Skeletal muscle tissue (tissue), 4 donors: ENCODE measurements around the gene LFNG. TPM values are rescaled to one million over a fixed set of nuclear protein-coding genes. Genes with fewer than 3 reads are reported as not detected.

ENCODE experiments used
- H3K27ac ChIP-seq: one replicate; pipeline ENCODE4 v1.7.0; 2013; ENCODE audit warnings: mild to moderate bottlenecking, low read depth, low read length, inconsistent platforms
- H3K27me3 ChIP-seq, 3 donors: one replicate each; pipeline ENCODE4 v1.7.0; 2013; ENCODE audit warnings: low read length in 3 of 3; ENCODE audit not compliant: control insufficient read depth in 3 of 3, insufficient read depth in 3 of 3
- H3K36me3 ChIP-seq, 3 donors: one replicate each; pipeline ENCODE4 v1.7.0; 2013; ENCODE audit warnings: low read length in 3 of 3; ENCODE audit not compliant: control insufficient read depth in 3 of 3, insufficient read depth in 3 of 3
- H3K4me1 ChIP-seq, 3 donors: one replicate each; pipeline ENCODE4 v1.7.0; 2013; ENCODE audit warnings: low read length in 3 of 3, mild to moderate bottlenecking in 3 of 3; ENCODE audit not compliant: control insufficient read depth in 3 of 3, insufficient read depth in 3 of 3
- H3K4me3 ChIP-seq, 3 donors: one replicate each; pipeline ENCODE4 v1.7.0; 2013; ENCODE audit warnings: low read length in 3 of 3
- H3K9ac ChIP-seq, 3 donors: one replicate each; pipeline ENCODE4 v1.7.0; 2013; ENCODE audit warnings: low read length in 3 of 3, mild to moderate bottlenecking in 3 of 3, moderate library complexity in 2 of 3, low read depth in 1 of 3
- H3K9me3 ChIP-seq, 3 donors: one replicate each; pipeline ENCODE4 v1.7.0; 2013; ENCODE audit warnings: low read length in 3 of 3; ENCODE audit not compliant: control insufficient read depth in 3 of 3
- total RNA-seq: library from RNA; depleted of rRNA; stranded (reverse); fragments of >200 nt; gene quantifications from one replicate; pipeline ENCODE4 v1.2.3, GENCODE V29; 2014
- donor health status: Osteomylitis.

Gene LFNG
- total RNA-seq, 1 donor from 2014 or later, result 23.0 TPM

DNA sequence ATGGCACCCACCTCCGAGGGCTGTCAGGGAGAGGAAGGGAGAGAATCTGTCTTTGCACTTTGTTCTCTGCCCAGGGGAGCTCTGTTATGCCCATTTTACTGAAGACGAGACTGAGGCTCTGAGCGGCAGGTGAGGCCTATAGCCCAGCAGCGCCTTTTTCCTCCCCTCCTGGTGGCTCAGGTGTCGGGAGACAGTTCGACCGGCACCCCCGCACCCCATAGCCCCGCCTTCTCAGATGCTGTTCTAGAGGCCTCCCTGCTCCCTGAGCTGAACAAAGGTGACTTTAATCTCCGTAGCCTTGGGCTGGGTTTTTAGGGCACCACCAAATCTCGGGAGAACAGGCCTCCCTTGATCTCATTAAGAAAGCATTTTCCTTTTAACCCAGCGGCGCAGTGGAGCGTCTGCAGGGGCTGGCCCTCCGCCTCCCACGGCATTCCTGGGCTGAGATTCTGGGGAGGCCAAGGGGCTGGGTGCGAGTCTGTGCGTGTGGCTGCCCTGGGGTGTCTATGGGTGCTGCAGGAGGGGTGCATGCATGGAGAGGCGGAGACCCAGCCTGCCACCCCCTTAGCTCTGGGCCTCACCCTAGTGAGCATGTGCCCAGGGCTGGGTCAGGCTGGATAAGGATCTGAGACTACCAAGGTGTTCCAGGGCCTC lies 3.3 kb downstream of the LFNG start:
- Histone ChIP-seq H3K4me3 (peak overlapping the region; percentile 3 to 49 (median 35)), H3K27ac (no peak overlapping the region), H3K27me3 (peaks cover 25 to 62% (median 28%) of the 10 kb centered on the region in 3 donors), H3K4me1 (peaks cover 28 to 50% (median 39%) of the 10 kb centered on the region in 3 donors), H3K9ac (peak overlapping the region in 1 of 3 donors; percentile 54), H3K9me3 (no peaks in the 10 kb centered on the region), H3K36me3 (no peaks in the 10 kb centered on the region)

DNA sequence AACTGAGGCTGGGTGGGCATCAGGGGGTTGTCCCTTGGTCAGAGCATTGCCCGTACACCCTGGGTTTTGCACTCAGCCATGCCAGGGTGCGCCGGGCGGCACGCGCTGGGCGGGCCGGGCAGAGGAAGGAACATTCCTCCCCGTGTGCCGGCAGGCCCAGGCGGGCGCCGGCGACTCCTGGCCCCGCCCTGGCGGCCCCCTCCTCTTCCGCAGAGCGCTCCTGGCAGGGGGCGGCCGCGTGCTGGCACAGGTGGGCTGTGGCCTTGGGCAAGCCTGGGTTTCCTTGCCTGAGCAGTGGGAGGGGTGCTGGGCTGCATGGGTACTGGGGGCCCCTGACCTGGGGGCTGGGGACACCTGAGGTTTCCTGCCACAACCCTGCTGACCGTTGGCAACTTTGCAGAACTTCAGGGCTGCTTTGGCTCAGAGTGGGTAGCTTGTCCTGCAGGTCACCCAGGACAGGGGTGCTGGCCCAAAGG lies 3.9 kb downstream of the LFNG start:
- H3K27me3 ChIP-seq, result peaks cover 25 to 61% (median 28%) of the 10 kb centered on the region in 3 donors
- H3K9ac ChIP-seq, result peak overlapping the region in 1 of 3 donors; percentile 54
- no peaks in the 10 kb centered on the region for H3K9me3 ChIP-seq
- H3K36me3 ChIP-seq, result no peaks in the 10 kb centered on the region
- peak overlapping the region; percentile 3 to 49 (median 30) for H3K4me3 ChIP-seq
- no peak overlapping the region for H3K27ac ChIP-seq
- H3K4me1 ChIP-seq, result peaks cover 32 to 55% (median 41%) of the 10 kb centered on the region in 3 donors

DNA sequence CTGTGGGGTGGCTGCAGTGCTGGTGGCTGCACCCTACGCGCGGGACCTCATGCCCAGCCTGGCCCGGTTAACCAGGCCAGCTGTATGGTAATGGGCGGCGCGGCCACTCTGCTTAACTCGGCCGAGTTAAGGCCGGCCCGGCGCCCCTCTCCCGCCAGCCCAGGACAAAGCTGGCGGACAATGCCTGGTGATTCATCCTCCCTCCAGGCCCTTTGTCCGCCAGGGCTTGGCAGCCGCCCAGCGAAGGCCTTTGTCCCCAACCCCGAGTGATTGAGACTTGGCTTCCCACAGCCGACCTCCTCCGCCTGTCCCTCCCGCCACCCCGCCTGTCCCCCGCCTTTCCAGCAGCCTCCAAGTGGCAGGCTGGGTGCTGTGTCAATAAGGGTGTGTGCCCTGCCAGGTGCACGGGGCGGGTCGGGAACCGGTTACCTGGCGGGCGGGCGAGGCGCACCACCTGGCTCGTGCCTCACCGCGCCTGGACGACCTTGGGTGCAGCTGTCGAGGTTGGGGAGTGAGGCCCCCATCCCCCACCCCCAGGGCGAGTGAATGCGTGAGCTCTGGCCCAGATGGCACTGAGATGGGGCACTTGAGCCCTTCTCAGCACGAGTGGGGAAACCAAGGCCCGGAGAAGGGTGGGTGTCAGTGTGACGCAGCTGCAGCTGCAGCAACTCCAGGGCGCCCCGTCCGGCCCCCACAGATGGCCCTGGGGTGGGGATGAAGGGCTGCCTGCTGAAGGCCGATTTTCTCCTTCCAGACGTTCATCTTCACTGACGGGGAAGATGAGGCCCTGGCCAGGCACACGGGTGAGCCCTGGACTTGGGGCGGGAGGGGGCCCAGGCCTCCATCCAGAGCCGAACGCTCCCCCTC lies 4.6 kb downstream of the LFNG start:
- H3K4me1 ChIP-seq, result peaks cover 30 to 57% (median 40%) of the 10 kb centered on the region in 3 donors
- peaks cover 25 to 59% (median 28%) of the 10 kb centered on the region in 3 donors for H3K27me3 ChIP-seq
- no peaks in the 10 kb centered on the region for H3K36me3 ChIP-seq
- H3K27ac ChIP-seq, result no peak overlapping the region
- H3K4me3 ChIP-seq, result no peak overlapping the region
- peak overlapping the region in 1 of 3 donors; percentile 54 for H3K9ac ChIP-seq
- no peaks in the 10 kb centered on the region for H3K9me3 ChIP-seq

GRCh38 chr7:2524808-2525657 lies 5.5 kb downstream of the LFNG start:
- Histone ChIP-seq H3K9ac (no peak overlapping the region), H3K27ac (no peak overlapping the region), H3K4me3 (no peak overlapping the region), H3K27me3 (peaks cover 25 to 59% (median 28%) of the 10 kb centered on the region in 3 donors), H3K4me1 (peaks cover 30 to 61% (median 40%) of the 10 kb centered on the region in 3 donors), H3K36me3 (no peaks in the 10 kb centered on the region), H3K9me3 (no peaks in the 10 kb centered on the region)

GRCh38 chr7:2525658-2526630 lies 6.4 kb downstream of the LFNG start:
- peaks cover 33 to 56% (median 35%) of the 10 kb centered on the region in 3 donors for H3K4me1 ChIP-seq

DNA sequence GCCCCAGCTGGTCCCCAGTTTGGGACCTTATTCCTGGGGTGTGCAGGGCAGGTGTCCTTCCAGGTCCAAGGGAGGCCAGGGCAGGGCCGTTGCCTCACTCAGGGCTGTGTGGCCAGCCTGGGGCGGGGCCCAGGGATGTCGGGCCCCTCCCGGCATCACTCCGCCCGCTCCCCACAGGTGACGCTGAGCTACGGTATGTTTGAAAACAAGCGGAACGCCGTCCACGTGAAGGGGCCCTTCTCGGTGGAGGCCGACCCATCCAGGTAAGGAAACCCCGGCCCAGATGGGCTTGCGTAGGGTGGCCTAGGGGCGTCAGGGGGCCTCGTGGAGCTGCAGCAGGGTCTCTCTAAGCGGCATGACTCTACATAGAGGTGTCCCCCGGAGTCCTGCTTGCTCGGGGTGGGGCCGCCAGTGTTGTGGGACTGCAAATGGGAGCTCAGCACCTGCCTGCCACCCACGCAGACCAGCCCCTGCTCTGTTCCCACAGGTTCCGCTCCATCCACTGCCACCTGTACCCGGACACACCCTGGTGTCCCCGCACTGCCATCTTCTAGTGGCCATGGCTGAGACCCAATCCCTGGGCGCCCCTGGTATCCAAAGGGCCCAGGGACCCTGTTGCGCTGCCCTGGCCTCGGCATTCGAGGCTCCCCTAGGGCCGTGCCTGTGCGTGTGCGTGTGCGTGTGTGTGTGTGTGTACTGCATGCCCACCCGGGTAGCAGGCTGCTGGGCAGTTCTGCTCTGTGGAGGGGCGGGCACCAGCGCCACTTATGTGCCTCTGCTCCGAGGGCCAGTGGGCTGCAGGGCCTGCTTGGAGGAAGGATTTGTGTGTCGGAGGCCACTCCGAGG lies 7.3 kb downstream of the LFNG start:
- peaks cover 22 to 57% (median 22%) of the 10 kb centered on the region in 3 donors for H3K27me3 ChIP-seq
- peaks cover 29 to 55% (median 34%) of the 10 kb centered on the region in 3 donors for H3K4me1 ChIP-seq
- H3K4me3 ChIP-seq, result no peak overlapping the region
- H3K9ac ChIP-seq, result no peak overlapping the region
- no peaks in the 10 kb centered on the region for H3K9me3 ChIP-seq
- H3K27ac ChIP-seq, result no peak overlapping the region
- no peaks in the 10 kb centered on the region for H3K36me3 ChIP-seq

More at GRCh38 chr7:2525658-2526630, 6.4 kb downstream of the LFNG start:
- Histone ChIP-seq H3K36me3 (no peaks in the 10 kb centered on the region), H3K27me3 (peaks cover 25 to 59% (median 26%) of the 10 kb centered on the region in 3 donors), H3K4me3 (no peak overlapping the region), H3K27ac (no peak overlapping the region), H3K9me3 (no peaks in the 10 kb centered on the region), H3K9ac (no peak overlapping the region)

DNA sequence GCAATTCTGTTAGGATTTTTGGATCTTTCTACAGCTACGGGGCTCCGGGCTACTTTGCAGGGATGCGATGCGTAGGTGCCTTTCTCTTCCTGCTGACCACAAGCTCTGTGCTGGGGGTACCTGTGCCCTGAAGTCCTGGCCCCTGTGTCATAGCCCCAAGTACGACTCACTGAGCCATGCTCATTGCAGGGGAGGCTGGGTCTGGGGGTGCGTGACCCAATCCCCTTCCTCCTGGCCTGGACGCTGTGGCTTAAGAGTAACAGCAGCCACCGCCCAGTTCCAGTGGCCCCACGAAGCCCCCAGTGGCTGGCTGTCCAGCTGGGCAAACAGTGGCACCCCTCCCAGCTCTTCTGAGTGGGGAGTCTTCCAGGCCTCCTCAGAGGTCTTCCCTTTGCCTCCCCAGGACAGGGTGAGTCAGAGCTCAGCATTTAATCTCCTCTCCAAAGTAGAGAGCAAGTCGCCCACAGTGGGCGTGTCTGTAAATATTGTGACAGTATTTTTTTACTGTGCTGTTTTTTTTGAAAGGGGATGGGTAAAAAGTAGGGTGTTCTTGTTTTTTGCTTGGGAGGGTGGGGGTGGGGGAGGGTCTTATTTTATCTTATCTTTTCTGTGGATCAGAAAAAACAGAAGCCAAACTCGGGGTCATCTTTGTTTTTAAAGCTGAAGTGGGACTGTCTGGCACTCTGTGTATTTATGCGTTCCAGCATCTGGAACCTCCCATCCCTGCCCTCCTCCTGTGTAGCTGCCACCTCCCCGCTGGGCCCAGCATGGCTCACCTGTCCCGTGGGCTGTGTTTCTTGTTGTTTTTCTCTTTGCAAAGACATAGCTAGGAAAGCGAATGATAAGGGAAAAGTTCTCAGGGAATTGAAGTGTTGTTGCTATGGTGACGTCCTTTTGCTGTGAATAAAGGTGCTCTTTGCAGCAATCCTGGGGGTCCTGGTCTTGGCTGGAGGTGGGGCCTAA lies 8.2 kb downstream of the LFNG start:
- peak overlapping the region; percentile 63 for H3K27ac ChIP-seq
- H3K4me3 ChIP-seq, result no peak overlapping the region
- H3K36me3 ChIP-seq, result no peaks in the 10 kb centered on the region
- H3K9ac ChIP-seq, result no peak overlapping the region
- H3K27me3 ChIP-seq, result peaks cover 14 to 48% (median 20%) of the 10 kb centered on the region in 3 donors
- peaks cover 26 to 48% (median 28%) of the 10 kb centered on the region in 3 donors for H3K4me1 ChIP-seq
- H3K9me3 ChIP-seq, result no peaks in the 10 kb centered on the region
